Calu3 (cell line): ENCODE results near the gene MECR. TPM values are rescaled to one million over a fixed set of nuclear protein-coding genes. Genes with fewer than 3 reads are reported as not detected.

Experiments used
- BruUV-seq: library from RNA; stranded (reverse); fragments of 400-500 nt; replicated peaks from 2 replicates; lab custom pipeline; 2021; lab: Mats Ljungman, UMichigan
- CTCF ChIA-PET: fragments of 300-600 bp; sonication (Branson Sonifier 250); formaldehyde crosslinking; loops from one replicate; lab custom pipeline; 2022; ENCODE audit warnings: antibody characterized with exemption; lab: Charles Lee
- DNase-seq: peaks from one replicate; pipeline ENCODE4 v3.0.0; 2022
- H3K27ac Mint-ChIP-seq: one replicate; pipeline ENCODE4 v1.8.0; 2022; ENCODE audit warnings: mixed read lengths; ENCODE audit not compliant: unreplicated experiment
- H3K27me3 Mint-ChIP-seq: one replicate; pipeline ENCODE4 v1.8.0; 2022; ENCODE audit warnings: mixed read lengths; ENCODE audit not compliant: unreplicated experiment
- H3K36me3 Mint-ChIP-seq: one replicate; pipeline ENCODE4 v1.8.0; 2022; ENCODE audit warnings: mild to moderate bottlenecking, moderate library complexity, mixed read lengths; ENCODE audit not compliant: insufficient read depth, unreplicated experiment
- H3K4me1 Mint-ChIP-seq: one replicate; pipeline ENCODE4 v1.8.0; 2022; ENCODE audit warnings: mild to moderate bottlenecking, low read depth, mixed read lengths; ENCODE audit not compliant: unreplicated experiment
- H3K4me3 Mint-ChIP-seq: one replicate; pipeline ENCODE4 v1.8.0; 2022; ENCODE audit warnings: mild to moderate bottlenecking, low read depth, moderate library complexity, mixed read lengths; ENCODE audit not compliant: unreplicated experiment
- H3K9me3 Mint-ChIP-seq: one replicate; pipeline ENCODE4 v1.8.0; 2022; ENCODE audit warnings: low read depth, mixed read lengths; ENCODE audit not compliant: unreplicated experiment
- CTCF ChIP-seq: fragments of 200-600 bp; IDR thresholded peaks from one replicate; pipeline ENCODE4 v1.8.0; 2022; ENCODE audit warnings: antibody characterized with exemption; ENCODE audit not compliant: unreplicated experiment
- intact Hi-C: fragments of 100-400 bp; cut with micrococcal nuclease; formaldehyde crosslinking; loops from one replicate; pipeline ENCODE4 v1.10.0; 2022; ENCODE audit not compliant: unreplicated experiment
- total RNA-seq: library from RNA; stranded (reverse); gene quantifications from 2 replicates; pipeline ENCODE4 v1.2.3, GENCODE V29; 2022

MECR gene
- total RNA-seq, 1 experiment from 2014 or later = 46.8 TPM

GRCh38 chr1:29166291-29166878, 64.3 kb downstream of the MECR start:
- no peaks in the 10 kb centered on the region for H3K9me3 Mint-ChIP-seq
- H3K4me1 Mint-ChIP-seq = peaks cover 11% of the 10 kb centered on the region
- H3K36me3 Mint-ChIP-seq = peaks cover 54% of the 10 kb centered on the region
- H3K4me3 Mint-ChIP-seq = no peak overlapping the region
- H3K27ac Mint-ChIP-seq = no peak overlapping the region
- DNase-seq = no peak
- H3K27me3 Mint-ChIP-seq = no peaks in the 10 kb centered on the region
- TF ChIP-seq CTCF = no peak
- no TSS peak for BruUV-seq
- CTCF ChIA-PET = no interaction called here
- intact Hi-C loops = loop anchor here (1.0 kb wide), 1 partner anchor 12 kb away; no protein-coding TSS in a partner anchor

- Mint-ChIP-seq H3K9me3 (no peaks in the 10 kb centered on the region), H3K36me3 (peaks cover 48% of the 10 kb centered on the region), H3K4me1 (no peaks in the 10 kb centered on the region), H3K4me3 (no peak overlapping the region), H3K27ac (no peak overlapping the region), H3K27me3 (no peaks in the 10 kb centered on the region)
- CTCF ChIA-PET = no interaction called here
- intact Hi-C loops = no loop called here
- no peak for DNase-seq
- TF ChIP-seq CTCF = no peak
- BruUV-seq = no TSS peak
These were observed 66.1 kb downstream of the MECR start for GRCh38 chr1:29164588-29164987.

DNA sequence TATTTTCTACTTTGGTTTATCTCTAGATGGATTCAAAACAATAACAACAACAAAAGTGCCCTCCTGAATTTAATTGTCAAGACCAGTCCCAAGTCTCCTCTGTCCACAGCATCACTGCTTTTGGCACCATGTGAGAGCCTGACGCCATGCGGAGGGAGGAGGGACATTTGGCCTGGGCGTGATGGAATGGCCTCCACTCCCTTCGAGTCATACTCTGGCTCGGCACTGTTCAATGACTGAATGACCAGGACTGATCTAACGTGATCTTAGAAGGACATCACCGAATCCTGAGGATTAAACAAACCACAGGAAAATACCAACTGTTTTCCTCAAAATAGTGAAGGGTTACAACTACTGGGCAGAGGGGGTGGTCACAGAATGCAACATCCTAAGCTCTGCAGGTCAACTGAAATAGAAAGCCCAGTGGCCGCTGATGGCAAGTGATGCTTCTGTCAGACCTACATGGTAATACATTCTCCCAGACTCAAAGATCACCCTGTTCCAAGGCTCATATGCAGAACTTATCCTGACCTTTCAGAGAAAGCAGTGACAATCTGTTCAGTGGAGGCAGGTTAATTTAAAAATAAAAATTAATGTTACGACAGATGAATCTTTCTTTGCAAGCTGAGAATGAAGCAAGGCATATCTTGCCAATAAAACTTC, 68.1 kb downstream of the MECR start:
- no TSS peak for BruUV-seq
- no peak for DNase-seq
- intact Hi-C loops = no loop called here
- TF ChIP-seq CTCF = no peak
- Mint-ChIP-seq H3K27ac (no peak overlapping the region), H3K36me3 (peaks cover 50% of the 10 kb centered on the region), H3K4me3 (no peak overlapping the region), H3K4me1 (no peaks in the 10 kb centered on the region), H3K9me3 (no peaks in the 10 kb centered on the region), H3K27me3 (no peaks in the 10 kb centered on the region)
- CTCF ChIA-PET = no interaction called here

DNA sequence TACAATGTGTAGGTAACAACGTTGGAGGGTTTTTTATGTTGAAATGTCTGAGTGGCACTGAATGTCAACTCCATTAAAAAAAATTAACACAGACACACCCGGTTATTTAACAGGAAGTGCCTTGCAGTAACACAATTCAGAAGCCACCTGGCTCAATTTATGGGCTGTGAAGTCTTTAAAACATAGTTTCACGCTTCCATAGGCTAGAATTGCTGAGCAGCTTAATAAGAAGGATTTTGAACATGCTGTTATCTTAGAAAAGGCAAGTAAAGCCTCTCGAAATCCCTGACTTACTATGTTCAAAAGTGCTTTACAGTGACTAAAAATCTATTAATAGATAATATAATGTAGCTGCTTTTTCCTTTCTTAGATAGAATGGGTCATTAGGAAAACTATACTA, 68.7 kb downstream of the MECR start:
- no peaks in the 10 kb centered on the region for H3K27me3 Mint-ChIP-seq
- no peak overlapping the region for H3K4me3 Mint-ChIP-seq
- no peaks in the 10 kb centered on the region for H3K9me3 Mint-ChIP-seq
- H3K36me3 Mint-ChIP-seq = peaks cover 52% of the 10 kb centered on the region
- no peak for TF ChIP-seq CTCF
- intact Hi-C loops = no loop called here
- BruUV-seq = no TSS peak
- no peaks in the 10 kb centered on the region for H3K4me1 Mint-ChIP-seq
- CTCF ChIA-PET = no interaction called here
- no peak for DNase-seq
- no peak overlapping the region for H3K27ac Mint-ChIP-seq
